ENCODE results near the gene SAMD10. TPM values are rescaled to one million over a fixed set of nuclear protein-coding genes. Genes with fewer than 3 reads are reported as not detected.

The SAMD10 gene
- total RNA-seq, 1 donor from 2014 or later: 3.8 TPM

DNA sequence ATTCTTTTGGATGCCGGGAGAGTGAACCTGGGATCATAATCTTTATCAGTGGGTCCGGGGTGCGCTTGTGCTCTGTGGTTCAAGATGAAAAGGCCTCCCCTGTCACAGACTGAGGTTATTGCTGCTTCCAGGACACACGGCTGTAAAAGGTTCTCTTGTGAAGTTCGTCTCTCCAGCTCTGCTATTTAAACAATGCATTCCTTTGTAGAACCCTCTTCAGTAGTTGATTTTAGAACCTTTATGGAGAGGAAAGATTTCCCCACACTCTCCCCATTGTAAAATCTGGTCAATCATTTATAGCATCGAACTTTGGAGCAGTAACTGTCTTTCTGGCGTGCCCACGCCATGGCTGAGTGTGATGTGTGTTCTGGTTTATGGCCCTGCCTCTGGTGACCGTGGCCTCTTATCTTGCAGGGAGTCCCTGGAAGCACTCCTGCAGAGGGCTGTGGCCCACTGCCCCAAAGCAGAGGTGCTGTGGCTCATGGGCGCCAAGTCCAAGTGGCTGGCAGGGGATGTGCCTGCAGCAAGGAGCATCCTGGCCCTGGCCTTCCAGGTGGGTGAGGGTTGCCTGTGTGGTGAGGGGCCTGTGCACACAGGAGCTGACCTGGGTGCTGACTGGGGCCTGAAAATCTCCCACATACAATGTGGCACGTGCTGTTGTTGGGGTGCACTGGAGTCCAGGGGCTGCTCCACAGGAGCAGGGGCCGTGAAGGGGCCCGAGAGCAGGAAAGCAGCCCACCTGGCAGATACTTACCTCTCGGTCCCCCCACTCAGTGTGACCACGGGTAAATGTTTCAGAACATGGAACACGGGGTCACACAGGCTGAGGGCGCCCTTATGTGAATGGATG lies 44.9 kb upstream of the SAMD10 start:
- DNase-seq (ENCODE audit: low spot score): no peak
- Mint-ChIP-seq H3K4me1 (ENCODE audit: low read depth) (no peaks in the 10 kb centered on the region), H3K9me3 (ENCODE audit: low read depth) (no peaks in the 10 kb centered on the region), H3K36me3 (ENCODE audit: low read depth) (peaks cover 34% of the 10 kb centered on the region), H3K27me3 (ENCODE audit: low read depth) (no peaks in the 10 kb centered on the region), H3K4me3 (ENCODE audit: unreplicated experiment) (no peak overlapping the region), H3K27ac (ENCODE audit: unreplicated experiment) (no peak overlapping the region)
- TF ChIP-seq, protein P1, sequence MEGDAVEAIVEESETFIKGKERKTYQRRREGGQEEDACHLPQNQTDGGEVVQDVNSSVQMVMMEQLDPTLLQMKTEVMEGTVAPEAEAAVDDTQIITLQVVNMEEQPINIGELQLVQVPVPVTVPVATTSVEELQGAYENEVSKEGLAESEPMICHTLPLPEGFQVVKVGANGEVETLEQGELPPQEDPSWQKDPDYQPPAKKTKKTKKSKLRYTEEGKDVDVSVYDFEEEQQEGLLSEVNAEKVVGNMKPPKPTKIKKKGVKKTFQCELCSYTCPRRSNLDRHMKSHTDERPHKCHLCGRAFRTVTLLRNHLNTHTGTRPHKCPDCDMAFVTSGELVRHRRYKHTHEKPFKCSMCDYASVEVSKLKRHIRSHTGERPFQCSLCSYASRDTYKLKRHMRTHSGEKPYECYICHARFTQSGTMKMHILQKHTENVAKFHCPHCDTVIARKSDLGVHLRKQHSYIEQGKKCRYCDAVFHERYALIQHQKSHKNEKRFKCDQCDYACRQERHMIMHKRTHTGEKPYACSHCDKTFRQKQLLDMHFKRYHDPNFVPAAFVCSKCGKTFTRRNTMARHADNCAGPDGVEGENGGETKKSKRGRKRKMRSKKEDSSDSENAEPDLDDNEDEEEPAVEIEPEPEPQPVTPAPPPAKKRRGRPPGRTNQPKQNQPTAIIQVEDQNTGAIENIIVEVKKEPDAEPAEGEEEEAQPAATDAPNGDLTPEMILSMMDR (IDR thresholded peaks at IDR 0.05): no peak

DNA sequence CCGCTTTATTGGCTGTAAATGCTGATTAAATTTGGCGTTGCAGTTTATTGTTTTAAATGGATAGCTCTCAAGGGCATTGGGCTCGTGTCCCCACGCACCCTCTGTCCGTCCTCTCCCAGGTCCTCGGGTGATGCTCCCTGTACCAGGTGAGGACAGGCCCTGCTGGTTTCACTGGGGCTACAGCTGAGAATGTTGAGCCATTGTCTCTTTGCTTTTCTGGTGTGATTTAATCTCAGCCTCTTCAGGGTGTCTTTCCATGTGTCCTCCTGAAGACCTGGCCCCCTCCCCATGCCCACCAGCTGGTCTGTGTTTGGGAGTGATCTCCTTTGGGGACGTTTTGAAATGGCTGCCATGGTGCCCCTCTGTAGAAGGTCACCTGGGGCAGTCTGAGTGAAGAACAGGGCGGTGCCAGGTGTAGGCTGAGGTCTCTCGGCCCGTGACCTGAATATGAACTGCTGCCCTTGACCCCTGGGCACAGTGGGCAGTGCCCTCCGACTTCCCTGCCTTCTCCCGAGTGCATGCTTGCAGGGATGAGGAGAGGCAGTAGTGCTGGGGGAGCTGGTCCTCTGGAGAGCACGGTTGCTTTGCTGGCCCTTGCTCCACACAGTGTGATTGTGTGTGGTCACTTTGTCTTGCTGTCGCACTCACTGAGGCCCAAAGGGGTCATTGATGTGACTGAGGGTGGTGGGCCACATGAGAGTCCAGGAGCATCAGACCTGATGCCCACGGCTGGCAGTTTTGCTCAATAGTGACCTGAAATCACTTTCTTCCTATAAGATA lies 44.1 kb upstream of the SAMD10 start:
- TF ChIP-seq, protein P1 (IDR thresholded peaks at IDR 0.05): no peak
- no peaks in the 10 kb centered on the region for H3K9me3 Mint-ChIP-seq (ENCODE audit: low read depth)
- DNase-seq (ENCODE audit: low spot score): no peak
- H3K4me1 Mint-ChIP-seq (ENCODE audit: low read depth): no peaks in the 10 kb centered on the region
- H3K4me3 Mint-ChIP-seq (ENCODE audit: unreplicated experiment): no peak overlapping the region
- no peak overlapping the region for H3K27ac Mint-ChIP-seq (ENCODE audit: unreplicated experiment)
- peaks cover 39% of the 10 kb centered on the region for H3K36me3 Mint-ChIP-seq (ENCODE audit: low read depth)
- no peaks in the 10 kb centered on the region for H3K27me3 Mint-ChIP-seq (ENCODE audit: low read depth)

DNA sequence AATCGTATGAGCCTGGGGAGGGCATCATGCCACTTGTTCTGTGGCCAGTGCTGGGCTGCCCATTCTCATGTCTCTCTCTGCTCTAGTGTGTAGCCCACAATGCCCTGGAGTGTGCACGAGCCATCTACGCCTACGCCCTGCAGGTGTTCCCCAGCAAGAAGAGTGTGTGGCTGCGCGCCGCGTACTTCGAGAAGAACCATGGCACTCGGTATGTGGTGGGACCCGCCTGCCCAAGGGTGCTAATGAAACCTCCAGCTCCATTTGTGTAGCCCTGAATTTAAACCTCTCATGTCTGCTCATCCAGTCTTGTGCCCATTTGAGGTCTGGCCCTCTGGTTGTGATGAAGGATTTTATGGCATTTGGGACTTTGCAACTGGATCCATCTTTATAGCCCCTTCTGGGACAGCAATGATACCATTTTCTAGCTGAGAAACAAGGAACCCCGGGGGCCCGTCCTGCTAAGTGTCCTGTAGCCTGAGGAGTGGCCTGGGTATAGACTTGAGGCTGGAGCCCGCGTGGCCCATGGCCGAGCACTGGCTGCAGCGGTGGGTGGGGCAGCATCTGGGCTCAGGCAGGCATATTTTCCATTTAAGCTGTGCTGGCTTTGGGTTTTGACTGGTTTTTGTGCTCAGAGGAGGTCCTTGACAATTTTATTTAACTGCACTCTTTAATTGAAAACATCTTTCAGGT lies 43.4 kb upstream of the SAMD10 start:
- DNase-seq (ENCODE audit: low spot score): no peak
- TF ChIP-seq, protein P1 (IDR thresholded peaks at IDR 0.05): no peak
- Mint-ChIP-seq H3K27ac (ENCODE audit: unreplicated experiment) (no peak overlapping the region), H3K9me3 (ENCODE audit: low read depth) (no peaks in the 10 kb centered on the region), H3K4me3 (ENCODE audit: unreplicated experiment) (no peak overlapping the region), H3K4me1 (ENCODE audit: low read depth) (no peaks in the 10 kb centered on the region), H3K36me3 (ENCODE audit: low read depth) (peaks cover 39% of the 10 kb centered on the region), H3K27me3 (ENCODE audit: low read depth) (no peaks in the 10 kb centered on the region)

DNA sequence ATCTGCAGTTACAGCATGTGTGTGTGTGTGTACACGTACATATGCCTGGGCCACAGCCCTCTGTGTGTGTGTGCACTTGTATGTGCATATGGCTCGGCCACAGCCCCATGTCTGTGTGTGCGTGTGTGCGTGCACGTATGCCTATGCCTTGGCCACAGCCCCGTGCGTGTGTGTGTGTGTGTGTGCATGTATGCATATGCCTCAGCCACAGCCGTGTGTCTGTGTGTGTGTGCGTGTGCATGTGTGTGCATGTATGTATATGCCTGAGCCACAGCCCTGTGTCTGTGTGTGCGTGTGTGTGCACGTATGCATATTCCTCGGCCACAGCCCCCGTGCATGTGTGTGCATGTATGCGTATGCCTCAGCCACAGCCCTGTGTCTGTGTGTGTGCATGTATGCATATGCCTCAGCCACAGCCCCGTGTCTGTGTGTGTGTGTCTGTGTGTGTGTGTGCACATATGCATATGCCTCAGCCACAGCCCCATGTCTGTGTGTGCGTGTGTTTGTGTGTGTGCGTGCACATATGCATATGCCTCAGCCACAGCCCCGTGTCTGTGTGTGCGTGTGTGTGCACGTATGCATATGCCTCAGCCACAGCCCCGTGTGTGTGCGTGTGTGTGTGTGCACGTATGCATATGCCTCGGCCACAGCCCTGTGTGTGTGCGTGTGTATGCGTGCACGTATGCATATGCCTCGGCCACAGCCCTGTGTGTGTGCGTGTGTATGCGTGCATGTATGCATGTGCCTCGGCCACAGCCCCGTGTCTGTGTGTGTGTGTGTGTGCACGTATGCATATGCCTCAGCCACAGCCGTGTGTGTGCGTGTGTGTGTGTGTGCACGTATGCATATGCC lies 41.9 kb upstream of the SAMD10 start:
- no peak overlapping the region for H3K27ac Mint-ChIP-seq (ENCODE audit: unreplicated experiment)
- TF ChIP-seq, protein P1 (IDR thresholded peaks at IDR 0.05): no peak
- peaks cover 39% of the 10 kb centered on the region for H3K36me3 Mint-ChIP-seq (ENCODE audit: low read depth)
- no peaks in the 10 kb centered on the region for H3K9me3 Mint-ChIP-seq (ENCODE audit: low read depth)
- no peaks in the 10 kb centered on the region for H3K27me3 Mint-ChIP-seq (ENCODE audit: low read depth)
- H3K4me1 Mint-ChIP-seq (ENCODE audit: low read depth): no peaks in the 10 kb centered on the region
- H3K4me3 Mint-ChIP-seq (ENCODE audit: unreplicated experiment): no peak overlapping the region
- DNase-seq (ENCODE audit: low spot score): no peak

Measured in chondrocyte (in vitro differentiated cells).